Subcutaneous adipose tissue (tissue), 4 donors: ENCODE measurements around the gene TM4SF18. TPM values are rescaled to one million over a fixed set of nuclear protein-coding genes. Genes with fewer than 3 reads are reported as not detected.

Experiments
- CTCF ChIP-seq: fragments of 450-650 bp; IDR thresholded peaks from one replicate; pipeline ENCODE4 v1.5.1; 2016; ENCODE audit warnings: low read depth, mild to moderate bottlenecking, control low read depth, antibody characterized with exemption, moderate library complexity
- total RNA-seq, 4 donors: library from RNA; depleted of rRNA; stranded (reverse); fragments of >200 nt; gene quantifications; one replicate each; pipeline ENCODE4 v1.1.0, GENCODE V29; 2016

Gene TM4SF18
- total RNA-seq, 4 donors from 2014 or later = 4.4 to 30.0 (median 13.3) TPM

GRCh38 chr3:149376718-149377407, 43.4 kb upstream of the TM4SF18 start:
- no peak for TF ChIP-seq CTCF

- no peak for TF ChIP-seq CTCF
Measured at GRCh38 chr3:149375501-149376196, 42.2 kb upstream of the TM4SF18 start.

- TF ChIP-seq CTCF = no peak
Measured at GRCh38 chr3:149374793-149375500, 41.5 kb upstream of the TM4SF18 start.

GRCh38 chr3:149374391-149374790, 41.0 kb upstream of the TM4SF18 start:
- TF ChIP-seq CTCF = no peak

- TF ChIP-seq CTCF = no peak
Measured at GRCh38 chr3:149373235-149374125, 40.0 kb upstream of the TM4SF18 start.

GRCh38 chr3:149371723-149372114, 38.3 kb upstream of the TM4SF18 start:
- no peak for TF ChIP-seq CTCF
